Measurements from ENCODE around the gene CCSER1. TPM values are rescaled to one million over a fixed set of nuclear protein-coding genes. Genes with fewer than 3 reads are reported as not detected.
"Not testable (repeated sequence)": the region's sequence is repeated elsewhere in the genome, so short reads cannot be mapped to it uniquely, and the experiment has no call there.

Gene CCSER1
- total RNA-seq, 1 donor, result 0.43 TPM

- no peak for TF ChIP-seq CTCF (IDR thresholded peaks at IDR 0.05; ENCODE audit: insufficient read depth, low read depth, low read length)
- H3K4me3 ChIP-seq (ENCODE audit: low read depth, low read length), result no peak overlapping the region
- no peak for DNase-seq (ENCODE audit: low read depth)
These were observed 521.1 kb downstream of the CCSER1 start for GRCh38 chr4:90648311-90648710.

GRCh38 chr4:90648791-90649190 lies 521.6 kb downstream of the CCSER1 start:
- no peak for DNase-seq (ENCODE audit: low read depth)
- H3K4me3 ChIP-seq (ENCODE audit: low read depth, low read length), result no peak overlapping the region
- no peak for TF ChIP-seq CTCF (IDR thresholded peaks at IDR 0.05; ENCODE audit: insufficient read depth, low read depth, low read length)

GRCh38 chr4:90660672-90661071 lies 533.5 kb downstream of the CCSER1 start:
- TF ChIP-seq CTCF (IDR thresholded peaks at IDR 0.05; ENCODE audit: insufficient read depth, low read depth, low read length), result no peak
- H3K4me3 ChIP-seq (ENCODE audit: low read depth, low read length), result no peak overlapping the region
- no peak for DNase-seq (ENCODE audit: low read depth)

- TF ChIP-seq CTCF (IDR thresholded peaks at IDR 0.05; ENCODE audit: insufficient read depth, low read depth, low read length), result no peak
- no peak overlapping the region for H3K4me3 ChIP-seq (ENCODE audit: low read depth, low read length)
- no peak for DNase-seq (ENCODE audit: low read depth)
These were observed 543.0 kb downstream of the CCSER1 start for GRCh38 chr4:90670183-90670582.

- no peak overlapping the region for H3K4me3 ChIP-seq (ENCODE audit: low read depth, low read length)
- no peak for TF ChIP-seq CTCF (IDR thresholded peaks at IDR 0.05; ENCODE audit: insufficient read depth, low read depth, low read length)
- no peak for DNase-seq (ENCODE audit: low read depth)
These were observed 562.5 kb downstream of the CCSER1 start for GRCh38 chr4:90689739-90690138.

GRCh38 chr4:90695411-90695810 lies 568.2 kb downstream of the CCSER1 start:
- H3K4me3 ChIP-seq (ENCODE audit: low read depth, low read length), result no peak overlapping the region
- no peak for DNase-seq (ENCODE audit: low read depth)
- TF ChIP-seq CTCF (IDR thresholded peaks at IDR 0.05; ENCODE audit: insufficient read depth, low read depth, low read length), result no peak

- not testable (repeated sequence) for DNase-seq (ENCODE audit: low read depth); H3K4me3 ChIP-seq (ENCODE audit: low read depth, low read length)
These were observed 578.3 kb downstream of the CCSER1 start for GRCh38 chr4:90705501-90705900.

All from fibroblast of villous mesenchyme (primary cell).